Activated CD8-positive, alpha-beta memory T cell treated with anti-CD3 and anti-CD28 coated beads, Interleukin-2, amount 50 U/mL, for 1 hour (primary cell): Measurements from ENCODE around the gene ZNF132.

ENCODE experiments used
- DNase-seq: peaks from one replicate; pipeline ENCODE4 v3.0.0-alpha.2; 2020; ENCODE audit errors: extremely low read depth

Gene ZNF132

GRCh38 chr19:58387338-58388174 is 52.4 kb downstream of the ZNF132 start:
- no peak for DNase-seq

- peak; percentile 93 for DNase-seq
Measured at GRCh38 chr19:58386576-58387337, 53.2 kb downstream of the ZNF132 start, which contains the start of gene RPS5. Gene RPS5 (plus strand): TSS chr19:58387269. CDS start chr19:58388138, 869 bp downstream.

GRCh38 chr19:58385891-58386575 is 53.9 kb downstream of the ZNF132 start:
- DNase-seq, result no peak

- DNase-seq, result no peak
Measured at GRCh38 chr19:58385313-58385890, 54.6 kb downstream of the ZNF132 start.

GRCh38 chr19:58382997-58383603 is 56.9 kb downstream of the ZNF132 start:
- DNase-seq, result no peak
